Ramos (cell line): ENCODE data around the gene BCOR.

Source experiments
- in situ Hi-C: fragments of 300-500 bp; cut with MboI; formaldehyde crosslinking; loops from one replicate; pipeline ENCODE4 v1.14.3; 2022; ENCODE audit warnings: low sequenced_read_pairs; ENCODE audit not compliant: unreplicated experiment

The BCOR gene

GRCh38 chrX:40097504-40098263, at the start of gene BCOR:
TSS of gene BCOR (minus strand) at chrX:40097958. CDS start at chrX:40077929, 20,029 bp downstream.
- in situ Hi-C loops, result no loop called here

GRCh38 chrX:40147126-40147952, 49.6 kb upstream of the BCOR start:
- in situ Hi-C loops, result no loop called here

- in situ Hi-C loops, result no loop called here
These were observed 48.7 kb upstream of the BCOR start for GRCh38 chrX:40146262-40147125.

- in situ Hi-C loops, result no loop called here
These were observed 48.1 kb upstream of the BCOR start for GRCh38 chrX:40145923-40146261.

GRCh38 chrX:40145001-40145922, 47.5 kb upstream of the BCOR start:
- in situ Hi-C loops, result no loop called here

- in situ Hi-C loops, result no loop called here
These were observed 46.8 kb upstream of the BCOR start for GRCh38 chrX:40144576-40144975.

- in situ Hi-C loops, result no loop called here
These were observed 46.2 kb upstream of the BCOR start for GRCh38 chrX:40143987-40144386.

GRCh38 chrX:40143001-40143400, 45.2 kb upstream of the BCOR start:
- in situ Hi-C loops, result no loop called here

- in situ Hi-C loops, result no loop called here
These were observed 44.7 kb upstream of the BCOR start for GRCh38 chrX:40142417-40142816.

GRCh38 chrX:40140706-40141499, 43.1 kb upstream of the BCOR start:
- in situ Hi-C loops, result no loop called here

GRCh38 chrX:40132751-40133150, 35.0 kb upstream of the BCOR start:
- in situ Hi-C loops, result no loop called here

- in situ Hi-C loops, result no loop called here
These were observed 34.0 kb upstream of the BCOR start for GRCh38 chrX:40131654-40132337.

- in situ Hi-C loops, result no loop called here
These were observed 32.4 kb upstream of the BCOR start for GRCh38 chrX:40130207-40130606.

- in situ Hi-C loops, result no loop called here
These were observed 29.3 kb upstream of the BCOR start for GRCh38 chrX:40127052-40127451.

- in situ Hi-C loops, result no loop called here
These were observed 24.7 kb upstream of the BCOR start for GRCh38 chrX:40122487-40122886.

GRCh38 chrX:40121618-40122017, 23.9 kb upstream of the BCOR start:
- in situ Hi-C loops, result no loop called here

- in situ Hi-C loops, result no loop called here
These were observed 23.3 kb upstream of the BCOR start for GRCh38 chrX:40120838-40121580.
